GM12891 (cell line): ENCODE results near the gene LILRB2.

Experiments used
- POLR2A ChIP-seq: IDR thresholded peaks from 2 replicates; pipeline ENCODE4 v1.6.1; 2011; ENCODE audit warnings: low read depth, low read length, control low read depth
- TAF1 ChIP-seq: IDR thresholded peaks from 2 replicates; pipeline ENCODE4 v1.6.1; 2011; ENCODE audit warnings: low read depth, low read length, control low read depth

DNA sequence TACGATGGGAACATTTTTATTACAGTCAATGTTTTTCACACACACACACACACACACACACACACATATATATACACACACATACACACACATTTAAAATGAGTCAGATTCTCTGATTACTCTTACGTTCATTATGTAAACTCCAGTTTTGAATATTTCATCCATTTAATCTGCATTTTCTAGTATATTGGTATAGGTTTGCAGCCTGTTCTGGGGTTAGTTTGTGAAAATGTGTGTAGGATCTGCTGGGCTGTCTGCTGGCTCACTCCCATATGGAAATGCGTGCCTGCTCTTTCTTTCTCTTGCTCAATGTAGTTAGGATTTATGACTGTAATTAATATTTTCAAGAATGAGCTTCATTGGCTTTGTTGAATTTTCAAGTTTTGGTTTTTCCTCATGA, 7.1 kb downstream of the LILRB2 start:
- TF ChIP-seq TAF1 (no peak), POLR2A (no peak)
